ENCODE data around the gene COL4A2.
"Not testable (repeated sequence)": the region's sequence is repeated elsewhere in the genome, so short reads cannot be mapped to it uniquely, and the experiment has no call there.

The COL4A2 gene

DNA sequence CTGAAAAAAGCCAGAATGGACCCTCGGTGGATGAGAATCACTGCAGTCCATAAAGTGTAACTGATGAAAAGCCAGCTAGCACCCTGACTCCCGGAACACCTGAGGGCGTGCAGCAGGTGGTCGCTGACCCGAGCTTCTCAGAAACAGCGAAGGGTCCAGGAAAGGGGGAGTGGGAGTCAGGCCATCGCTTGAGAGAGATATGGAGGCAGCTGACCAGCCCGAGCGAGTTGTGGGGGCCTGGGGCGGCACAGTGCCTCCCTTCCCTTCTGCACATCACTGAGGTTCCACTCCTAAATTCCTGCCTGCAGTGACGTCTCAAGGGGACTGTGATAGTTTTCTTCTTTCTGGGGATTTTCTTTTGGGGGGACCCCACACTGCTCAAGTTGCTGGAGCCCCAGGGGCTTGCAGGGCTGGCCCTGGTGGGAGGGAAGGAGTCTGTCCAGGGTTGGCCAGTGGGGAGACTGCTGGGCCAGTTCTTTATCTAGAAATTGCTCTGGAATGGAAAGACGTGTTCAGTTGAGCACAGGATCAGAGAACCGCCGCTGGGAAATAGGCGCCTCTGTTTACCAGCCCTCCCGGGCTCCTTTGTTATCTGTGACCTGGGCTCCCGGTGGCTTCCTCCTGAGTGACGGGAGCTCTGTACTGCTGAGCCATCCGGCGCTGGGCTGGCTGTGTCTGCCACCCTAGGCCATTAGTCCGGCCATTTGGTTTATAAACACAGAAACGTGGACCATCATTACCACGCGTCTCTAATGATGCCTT, 183.1 kb downstream of the COL4A2 start:
- Histone ChIP-seq H3K36me3 (ENCODE audit: control insufficient read depth, insufficient read depth, low read length) (peaks cover 23% of the 10 kb centered on the region), H3K4me3 (ENCODE audit: insufficient read depth, low read depth, low read length) (no peak overlapping the region), H3K4me1 (ENCODE audit: control insufficient read depth, insufficient read depth, low read length) (peaks cover 23% of the 10 kb centered on the region), H3K27ac (ENCODE audit: insufficient read depth, low read depth, low read length, poor library complexity, severe bottlenecking) (no peak overlapping the region), H3K27me3 (ENCODE audit: control insufficient read depth, insufficient read depth, low read length, poor library complexity, severe bottlenecking) (no peaks in the 10 kb centered on the region), H3K9me3 (ENCODE audit: control insufficient read depth, low read length) (no peaks in the 10 kb centered on the region)
- 87 to 88% methylated on average over 24 of the region's 24 CpGs for WGBS, 2 experiments

DNA sequence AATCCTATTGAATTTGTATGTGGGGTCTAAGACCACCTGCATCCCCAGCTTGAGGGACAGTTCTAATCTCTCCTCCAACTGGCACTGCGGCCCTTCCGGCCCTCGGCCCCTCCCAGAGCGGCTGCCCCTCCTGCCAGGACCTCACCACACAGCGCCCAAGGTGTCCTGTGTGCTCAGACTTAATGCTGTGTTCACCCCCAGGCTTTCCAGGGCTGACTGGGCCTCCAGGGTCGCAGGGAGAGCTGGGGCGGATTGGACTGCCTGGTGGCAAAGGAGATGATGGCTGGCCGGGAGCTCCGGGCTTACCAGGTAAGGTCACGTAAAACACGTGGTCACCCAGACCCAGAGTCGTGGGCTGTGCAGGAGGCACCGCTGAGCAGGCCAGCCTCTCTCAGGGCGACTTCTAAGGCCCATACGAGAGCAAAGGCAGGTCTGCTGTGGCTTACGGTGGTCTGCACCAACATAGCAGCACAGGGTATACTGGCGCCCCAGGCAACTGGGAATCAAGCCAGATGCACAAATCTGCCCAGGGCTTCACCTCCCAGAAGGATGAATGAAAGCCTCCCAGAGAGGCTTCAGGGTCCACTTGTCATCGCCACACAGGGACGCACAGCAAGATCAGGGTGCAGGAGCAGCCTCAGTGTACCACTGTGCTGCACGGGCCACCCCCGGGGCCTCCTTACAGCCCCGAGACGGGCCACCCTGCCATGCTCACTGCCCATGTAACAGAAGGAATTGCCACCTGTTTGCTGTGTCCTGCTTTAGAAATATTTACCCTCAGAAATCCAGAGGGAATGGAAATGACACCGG, 185.0 kb downstream of the COL4A2 start:
- H3K36me3 ChIP-seq (ENCODE audit: control insufficient read depth, insufficient read depth, low read length) = peaks cover 42% of the 10 kb centered on the region
- no peak overlapping the region for H3K4me3 ChIP-seq (ENCODE audit: insufficient read depth, low read depth, low read length)
- 93% methylated on average over 24 of the region's 24 CpGs for WGBS, 2 experiments
- no peaks in the 10 kb centered on the region for H3K27me3 ChIP-seq (ENCODE audit: control insufficient read depth, insufficient read depth, low read length, poor library complexity, severe bottlenecking)
- no peak overlapping the region for H3K27ac ChIP-seq (ENCODE audit: insufficient read depth, low read depth, low read length, poor library complexity, severe bottlenecking)
- H3K9me3 ChIP-seq (ENCODE audit: control insufficient read depth, low read length) = no peaks in the 10 kb centered on the region
- peaks cover 4% of the 10 kb centered on the region for H3K4me1 ChIP-seq (ENCODE audit: control insufficient read depth, insufficient read depth, low read length)

DNA sequence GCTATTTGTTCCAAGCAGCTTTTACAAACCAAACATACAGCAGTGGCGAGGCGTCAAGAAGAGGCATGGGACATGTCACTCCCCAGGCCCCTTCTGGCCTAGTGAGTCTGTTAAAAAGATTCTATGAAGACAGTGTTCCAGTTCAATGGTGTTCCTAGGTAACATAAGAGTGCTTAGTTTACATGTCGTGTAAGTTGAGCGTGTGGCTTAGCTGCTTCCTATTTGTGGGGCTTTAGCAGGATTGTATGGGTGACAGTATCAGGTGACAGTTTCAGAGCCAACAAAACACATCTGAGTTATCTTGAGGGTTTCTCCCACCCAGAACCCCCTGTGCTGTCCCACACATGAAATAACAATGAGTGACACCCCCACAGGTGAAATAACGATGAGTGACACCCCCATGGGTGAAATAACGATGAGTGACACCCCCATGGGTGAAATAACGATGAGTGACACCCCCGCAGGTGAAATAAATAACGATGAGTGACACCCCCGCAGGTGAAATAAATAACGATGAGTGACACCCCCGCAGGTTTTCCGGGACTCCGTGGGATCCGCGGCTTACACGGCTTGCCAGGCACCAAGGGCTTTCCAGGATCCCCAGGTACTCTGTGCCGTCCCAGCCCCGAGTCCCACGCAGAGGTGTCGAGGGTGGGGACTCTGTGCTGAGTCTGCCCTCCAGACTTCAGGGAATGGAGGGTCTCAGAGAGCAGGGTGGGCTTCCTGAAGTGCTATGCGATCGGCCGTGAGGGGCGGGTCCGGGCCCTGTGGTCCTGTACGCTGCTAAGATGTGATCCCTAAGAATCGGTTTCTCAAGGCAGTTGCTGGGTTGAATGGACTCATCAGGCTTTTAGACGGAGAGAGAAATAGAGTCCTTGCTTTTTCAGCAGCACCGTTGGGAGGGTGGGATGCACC, 185.9 kb downstream of the COL4A2 start:
- 94 to 95% methylated on average over 30 of the region's 30 CpGs for WGBS, 2 experiments
- Histone ChIP-seq H3K27ac (ENCODE audit: insufficient read depth, low read depth, low read length, poor library complexity, severe bottlenecking) (no peak overlapping the region), H3K9me3 (ENCODE audit: control insufficient read depth, low read length) (no peaks in the 10 kb centered on the region), H3K4me1 (ENCODE audit: control insufficient read depth, insufficient read depth, low read length) (no peaks in the 10 kb centered on the region), H3K4me3 (ENCODE audit: insufficient read depth, low read depth, low read length) (no peak overlapping the region), H3K27me3 (ENCODE audit: control insufficient read depth, insufficient read depth, low read length, poor library complexity, severe bottlenecking) (no peaks in the 10 kb centered on the region), H3K36me3 (ENCODE audit: control insufficient read depth, insufficient read depth, low read length) (peaks cover 43% of the 10 kb centered on the region)

DNA sequence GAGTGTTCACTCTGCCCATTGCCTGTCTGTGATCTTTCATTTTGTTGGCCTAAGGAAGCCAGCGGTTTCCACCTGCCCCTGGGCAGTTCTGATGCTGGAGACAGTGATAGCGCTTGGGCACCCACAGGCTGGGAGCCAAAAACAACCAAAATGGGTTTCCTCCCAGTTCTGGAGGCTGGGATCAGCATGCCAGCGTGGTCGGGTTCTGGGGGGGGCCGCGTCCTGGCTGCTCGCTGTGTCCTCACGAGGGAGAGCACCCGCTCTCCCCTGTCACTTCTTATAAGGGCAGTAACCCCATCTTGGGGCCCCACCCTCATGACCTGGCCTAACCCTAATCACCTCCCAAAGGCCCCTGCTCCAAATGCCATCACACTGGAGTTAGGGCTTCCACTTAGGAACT, 186.5 kb downstream of the COL4A2 start:
- Histone ChIP-seq H3K4me1 (ENCODE audit: control insufficient read depth, insufficient read depth, low read length) (no peaks in the 10 kb centered on the region), H3K36me3 (ENCODE audit: control insufficient read depth, insufficient read depth, low read length) (peaks cover 47% of the 10 kb centered on the region)
- 95 to 99% methylated on average over 9 of the region's 9 CpGs for WGBS, 2 experiments

DNA sequence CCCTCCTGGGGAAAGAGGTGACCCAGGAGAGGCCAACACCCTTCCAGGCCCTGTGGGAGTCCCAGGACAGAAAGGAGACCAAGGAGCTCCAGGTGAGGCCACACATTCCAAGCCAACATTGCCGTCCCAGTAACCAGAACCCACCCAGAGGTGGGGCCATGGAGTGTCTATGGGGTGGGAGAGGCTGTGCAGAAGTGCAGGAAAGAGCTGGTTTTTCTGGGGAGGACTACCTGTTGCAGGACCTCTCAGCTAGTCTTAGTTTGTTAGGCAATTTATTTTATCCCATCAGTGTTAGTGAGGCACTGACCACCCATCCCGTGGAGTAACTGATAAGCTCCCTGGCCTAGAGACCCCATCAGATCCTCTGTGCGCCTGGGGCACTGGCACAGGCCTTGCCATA, 188.3 kb downstream of the COL4A2 start:
- WGBS, 2 experiments = 86 to 91% methylated on average over 3 of the region's 3 CpGs
- no peaks in the 10 kb centered on the region for H3K9me3 ChIP-seq (ENCODE audit: control insufficient read depth, low read length)
- H3K4me1 ChIP-seq (ENCODE audit: control insufficient read depth, insufficient read depth, low read length) = no peaks in the 10 kb centered on the region
- no peak overlapping the region for H3K27ac ChIP-seq (ENCODE audit: insufficient read depth, low read depth, low read length, poor library complexity, severe bottlenecking)
- no peaks in the 10 kb centered on the region for H3K27me3 ChIP-seq (ENCODE audit: control insufficient read depth, insufficient read depth, low read length, poor library complexity, severe bottlenecking)
- peaks cover 36% of the 10 kb centered on the region for H3K36me3 ChIP-seq (ENCODE audit: control insufficient read depth, insufficient read depth, low read length)
- H3K4me3 ChIP-seq (ENCODE audit: insufficient read depth, low read depth, low read length) = no peak overlapping the region

More for the DNA sequence above, 186.5 kb downstream of the COL4A2 start:
- H3K4me3 ChIP-seq (ENCODE audit: insufficient read depth, low read depth, low read length) = no peak overlapping the region
- no peak overlapping the region for H3K27ac ChIP-seq (ENCODE audit: insufficient read depth, low read depth, low read length, poor library complexity, severe bottlenecking)
- H3K9me3 ChIP-seq (ENCODE audit: control insufficient read depth, low read length) = no peaks in the 10 kb centered on the region
- H3K27me3 ChIP-seq (ENCODE audit: control insufficient read depth, insufficient read depth, low read length, poor library complexity, severe bottlenecking) = no peaks in the 10 kb centered on the region

DNA sequence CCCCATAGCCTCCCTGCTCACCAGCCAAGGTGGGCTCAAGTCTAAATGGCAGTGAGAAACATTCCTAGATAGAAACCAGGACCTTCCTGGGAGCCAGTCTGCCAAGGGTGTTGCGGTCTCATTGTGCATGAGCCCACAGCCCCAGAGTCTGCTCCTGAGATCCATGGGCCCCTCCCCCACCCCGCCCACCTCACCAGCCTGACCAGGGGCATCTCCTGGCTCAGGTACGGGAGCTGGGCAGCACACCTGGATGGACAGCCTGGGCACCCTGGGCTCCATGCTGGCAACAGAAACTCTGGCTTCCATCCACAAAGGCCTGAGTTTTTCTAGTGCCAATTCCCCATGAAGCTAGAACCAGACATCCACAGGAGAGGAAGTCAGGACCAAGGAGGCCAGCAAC, 188.8 kb downstream of the COL4A2 start:
- Histone ChIP-seq H3K9me3 (ENCODE audit: control insufficient read depth, low read length) (no peaks in the 10 kb centered on the region), H3K36me3 (ENCODE audit: control insufficient read depth, insufficient read depth, low read length) (peaks cover 36% of the 10 kb centered on the region), H3K27ac (ENCODE audit: insufficient read depth, low read depth, low read length, poor library complexity, severe bottlenecking) (no peak overlapping the region), H3K4me1 (ENCODE audit: control insufficient read depth, insufficient read depth, low read length) (no peaks in the 10 kb centered on the region), H3K27me3 (ENCODE audit: control insufficient read depth, insufficient read depth, low read length, poor library complexity, severe bottlenecking) (no peaks in the 10 kb centered on the region), H3K4me3 (ENCODE audit: insufficient read depth, low read depth, low read length) (no peak overlapping the region)
- 95 to 96% methylated on average over 3 of the region's 3 CpGs for WGBS, 2 experiments

DNA sequence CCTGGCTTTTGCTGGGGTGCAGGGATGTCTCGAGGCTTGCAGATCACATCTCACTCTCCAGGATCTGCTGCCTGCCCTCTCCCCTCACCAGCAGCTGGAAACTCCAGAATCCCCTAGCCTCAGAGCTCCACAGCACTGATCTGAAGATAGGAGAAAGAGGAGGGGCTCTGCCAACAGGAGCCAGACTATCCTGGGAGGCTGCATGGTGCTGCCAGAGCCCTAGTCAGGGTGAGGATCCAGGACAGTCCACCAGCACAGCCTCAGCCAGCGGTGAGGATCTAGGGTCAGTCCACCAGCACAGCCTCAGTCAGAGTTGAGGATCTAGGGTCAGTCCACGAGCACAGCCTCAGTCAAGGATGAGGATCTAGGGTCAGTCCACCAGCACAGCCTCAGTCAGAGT, 189.2 kb downstream of the COL4A2 start:
- Histone ChIP-seq H3K36me3 (ENCODE audit: control insufficient read depth, insufficient read depth, low read length) (peaks cover 36% of the 10 kb centered on the region), H3K4me3 (ENCODE audit: insufficient read depth, low read depth, low read length) (no peak overlapping the region), H3K27ac (ENCODE audit: insufficient read depth, low read depth, low read length, poor library complexity, severe bottlenecking) (no peak overlapping the region), H3K9me3 (ENCODE audit: control insufficient read depth, low read length) (no peaks in the 10 kb centered on the region), H3K27me3 (ENCODE audit: control insufficient read depth, insufficient read depth, low read length, poor library complexity, severe bottlenecking) (no peaks in the 10 kb centered on the region), H3K4me1 (ENCODE audit: control insufficient read depth, insufficient read depth, low read length) (no peaks in the 10 kb centered on the region)
- 94% methylated on average over 3 of the region's 3 CpGs for WGBS, 2 experiments

DNA sequence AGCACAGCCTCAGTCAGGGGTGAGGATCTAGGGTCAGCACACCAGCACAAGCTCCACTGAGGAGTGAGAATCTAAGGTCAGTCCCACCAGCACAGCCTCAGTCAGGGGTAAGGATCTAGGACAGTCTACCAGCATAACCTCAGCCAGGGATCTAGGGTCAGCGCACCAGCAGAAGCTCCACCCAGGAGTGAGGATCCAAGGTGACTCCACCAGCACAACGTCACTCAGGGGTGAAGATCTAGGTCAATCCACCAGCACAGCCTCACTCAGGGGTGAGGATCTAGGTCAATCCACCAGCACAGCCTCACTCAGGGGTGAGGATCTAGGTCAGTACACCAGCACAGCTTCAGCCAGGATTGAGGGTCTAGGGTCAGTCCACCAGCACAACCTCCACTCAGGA, 189.9 kb downstream of the COL4A2 start:
- Histone ChIP-seq H3K4me3 (ENCODE audit: insufficient read depth, low read depth, low read length) (no peak overlapping the region), H3K27ac (ENCODE audit: insufficient read depth, low read depth, low read length, poor library complexity, severe bottlenecking) (no peak overlapping the region), H3K36me3 (ENCODE audit: control insufficient read depth, insufficient read depth, low read length) (peaks cover 43% of the 10 kb centered on the region), H3K9me3 (ENCODE audit: control insufficient read depth, low read length) (no peaks in the 10 kb centered on the region), H3K27me3 (ENCODE audit: control insufficient read depth, insufficient read depth, low read length, poor library complexity, severe bottlenecking) (no peaks in the 10 kb centered on the region), H3K4me1 (ENCODE audit: control insufficient read depth, insufficient read depth, low read length) (no peaks in the 10 kb centered on the region)
- 93 to 96% methylated on average over 2 of the region's 2 CpGs for WGBS, 2 experiments

DNA sequence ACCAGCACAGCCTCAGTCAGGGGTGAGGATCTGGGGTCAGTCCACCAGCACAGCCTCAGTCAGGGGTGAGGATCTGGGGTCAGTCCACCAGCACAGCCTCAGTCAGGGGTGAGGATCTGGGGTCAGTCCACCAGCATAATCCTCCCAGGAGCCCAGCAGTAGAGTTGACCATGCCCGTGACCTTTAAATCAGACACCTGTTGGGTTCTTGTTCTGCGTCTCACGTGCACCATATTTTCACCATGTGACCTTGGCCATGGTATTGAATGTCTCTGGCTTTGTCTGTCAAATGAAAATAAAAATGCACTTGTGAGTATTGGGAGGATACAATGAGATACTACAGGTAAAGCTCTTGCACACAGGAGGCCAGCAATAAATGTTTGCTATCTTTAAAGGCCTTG, 190.8 kb downstream of the COL4A2 start:
- not testable (repeated sequence) for H3K4me3 ChIP-seq (ENCODE audit: insufficient read depth, low read depth, low read length); H3K27me3 ChIP-seq (ENCODE audit: control insufficient read depth, insufficient read depth, low read length, poor library complexity, severe bottlenecking); H3K27ac ChIP-seq (ENCODE audit: insufficient read depth, low read depth, low read length, poor library complexity, severe bottlenecking); H3K9me3 ChIP-seq (ENCODE audit: control insufficient read depth, low read length); H3K4me1 ChIP-seq (ENCODE audit: control insufficient read depth, insufficient read depth, low read length)
- WGBS, 2 experiments = 95 to 97% methylated on average over 3 of the region's 3 CpGs
- H3K36me3 ChIP-seq (ENCODE audit: control insufficient read depth, insufficient read depth, low read length) = peaks cover 50% of the 10 kb centered on the region

DNA sequence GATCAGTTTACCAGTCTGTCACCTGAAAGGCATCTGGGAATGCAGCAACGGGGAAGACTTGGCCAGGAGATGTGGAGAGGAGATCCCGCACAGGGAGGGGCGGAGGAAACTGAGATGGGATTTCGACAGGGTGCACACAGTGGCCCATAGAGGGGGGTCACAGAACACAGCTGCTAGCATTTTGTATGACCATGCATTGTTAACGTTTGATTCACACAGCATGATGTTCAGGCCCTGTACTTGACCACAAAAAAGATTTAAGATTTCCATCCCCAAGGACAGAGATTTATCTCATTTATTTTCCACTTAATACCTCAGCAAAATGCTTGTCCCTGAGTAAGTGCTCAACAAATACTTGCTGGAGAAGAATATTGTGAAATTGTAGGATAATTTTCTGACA, 191.2 kb downstream of the COL4A2 start:
- 95 to 96% methylated on average over 5 of the region's 5 CpGs for WGBS, 2 experiments
- H3K9me3 ChIP-seq (ENCODE audit: control insufficient read depth, low read length) = no peaks in the 10 kb centered on the region
- no peaks in the 10 kb centered on the region for H3K27me3 ChIP-seq (ENCODE audit: control insufficient read depth, insufficient read depth, low read length, poor library complexity, severe bottlenecking)
- H3K4me3 ChIP-seq (ENCODE audit: insufficient read depth, low read depth, low read length) = no peak overlapping the region
- H3K27ac ChIP-seq (ENCODE audit: insufficient read depth, low read depth, low read length, poor library complexity, severe bottlenecking) = no peak overlapping the region
- peaks cover 53% of the 10 kb centered on the region for H3K36me3 ChIP-seq (ENCODE audit: control insufficient read depth, insufficient read depth, low read length)
- no peaks in the 10 kb centered on the region for H3K4me1 ChIP-seq (ENCODE audit: control insufficient read depth, insufficient read depth, low read length)
